Measurements from ENCODE around the gene MXRA8. TPM values are rescaled to one million over a fixed set of nuclear protein-coding genes. Genes with fewer than 3 reads are reported as not detected.
A peak's percentile ranks its signal among the peaks of the same experiment; 100 is the strongest.

The MXRA8 gene
- total RNA-seq, 1 experiment from 2014 or later: 9.6 TPM

GRCh38 chr1:1310109-1310385 lies 48.3 kb downstream of the MXRA8 start:
- no peak overlapping the region for H3K56ac ChIP-seq (ENCODE audit: insufficient read length, low read depth, low read length)
- H2BK120ac ChIP-seq (ENCODE audit: low read depth, low read length, poor library complexity, severe bottlenecking): no peak overlapping the region
- H4K20me1 ChIP-seq (ENCODE audit: control insufficient read depth, insufficient read depth, insufficient read length): no peaks in the 10 kb centered on the region
- TF ChIP-seq CTCF (conservative IDR thresholded peaks at IDR 0.05): no peak
- H2BK20ac ChIP-seq (ENCODE audit: low read depth, low read length, poor library complexity, severe bottlenecking): no peak overlapping the region
- H2BK15ac ChIP-seq (ENCODE audit: low read depth, low read length): no peak overlapping the region
- H3T11ph ChIP-seq (ENCODE audit: low read length): no peak overlapping the region
- no peak overlapping the region for H3K14ac ChIP-seq (ENCODE audit: insufficient read depth, low read length)
- H4K5ac ChIP-seq (ENCODE audit: insufficient read length, low read depth, low read length): no peak overlapping the region
- H3K79me1 ChIP-seq (ENCODE audit: insufficient read depth, low read depth, low read length, poor library complexity, severe bottlenecking): no peaks in the 10 kb centered on the region
- H3K9ac ChIP-seq (ENCODE audit: extremely low read depth, insufficient read length, low read length): no peak overlapping the region
- no peak overlapping the region for H4K8ac ChIP-seq (replicated peaks; ENCODE audit: insufficient read length, low read depth, low read length)
- no peak overlapping the region for H2AK5ac ChIP-seq (ENCODE audit: insufficient read length, low read length)
- H3K4me2 ChIP-seq (ENCODE audit: insufficient read depth, insufficient read length, low read length): no peak overlapping the region
- H3K9me3 ChIP-seq (ENCODE audit: control insufficient read depth, low read depth, low read length): no peaks in the 10 kb centered on the region
- H2AFZ ChIP-seq (ENCODE audit: low read length): no peak overlapping the region
- DNase-seq: no peak
- no peak overlapping the region for H2BK5ac ChIP-seq (ENCODE audit: insufficient read length, low read length)
- Mint-ChIP-seq H3K4me1 (peaks cover 14 to 26% of the 10 kb centered on the region in 2 experiments), H3K27ac (no peak overlapping the region), H3K36me3 (ENCODE audit: insufficient read depth in 1 of 3, low read depth in 3 of 3) (peaks cover 7 to 30% (median 26%) of the 10 kb centered on the region in 3 experiments), H3K4me3 (peak overlapping the region; percentile 17 to 80; a peak in 3 of 5 replicates), H3K9me3 (no peaks in the 10 kb centered on the region; a peak in 1 of 5 replicates), H3K27me3 (ENCODE audit: low read depth) (peaks cover 3% of the 10 kb centered on the region; the same call in 1 of the 2 replicates)
- H3K4me1 ChIP-seq (ENCODE audit: insufficient read depth, low read length): peaks cover 5% of the 10 kb centered on the region; the same call in 1 of the 2 replicates
- H3K27ac ChIP-seq (ENCODE audit: insufficient read length, low read depth, low read length): no peak overlapping the region
- no peak overlapping the region for H4K91ac ChIP-seq (ENCODE audit: insufficient read length, low read depth, low read length)
- H3K23ac ChIP-seq (ENCODE audit: insufficient read length, low read depth, low read length): no peak overlapping the region
- no CpG with 5 or more reads among the region's 3 CpGs for WGBS (ENCODE audit: extremely low coverage, insufficient read length, low lambda C conversion rate)
- H3K4ac ChIP-seq (ENCODE audit: low read depth, low read length): no peak overlapping the region
- no peaks in the 10 kb centered on the region for H3K79me2 ChIP-seq (ENCODE audit: insufficient read depth, low read length)
- H3K27me3 ChIP-seq (ENCODE audit: insufficient read depth, low read length): no peaks in the 10 kb centered on the region
- H3K18ac ChIP-seq (ENCODE audit: insufficient read length, low read depth, low read length): no peak overlapping the region
- H2BK12ac ChIP-seq (ENCODE audit: insufficient read length, low read depth, low read length): no peak overlapping the region
- peaks cover 15% of the 10 kb centered on the region for H3K23me2 ChIP-seq (ENCODE audit: insufficient read length, low read depth, low read length, poor library complexity, severe bottlenecking)

Data from H9 (cell line).